A673 (cell line): ENCODE results near the gene CDK8. TPM values are rescaled to one million over a fixed set of nuclear protein-coding genes. Genes with fewer than 3 reads are reported as not detected.

Source experiments
- BruUV-seq: library from RNA; stranded (reverse); fragments of 400-500 nt; replicated peaks from 2 replicates; lab custom pipeline; 2021; lab: Mats Ljungman, UMichigan
- CTCF ChIA-PET: fragments of 300-600 bp; sonication (Branson Sonifier 250); formaldehyde crosslinking; loops from one replicate; lab custom pipeline; 2022; ENCODE audit warnings: antibody characterized with exemption; lab: Charles Lee
- POLR2A ChIA-PET: fragments of 300-600 bp; sonication (Branson Sonifier 250); formaldehyde crosslinking; loops from one replicate; lab custom pipeline; 2022; ENCODE audit warnings: antibody characterized with exemption; ENCODE audit not compliant: low non-redundant PET; lab: Charles Lee
- DNase-seq: peaks from one replicate; pipeline ENCODE4 v3.0.0-alpha.2; 2015; ENCODE audit warnings: low spot score
- H3K27ac ChIP-seq: fragments of 200-600 bp; sonication (generic); 2 replicates; pipeline ENCODE4 v1.5.1; 2016; ENCODE audit warnings: mixed run types, low read depth, mild to moderate bottlenecking, mixed read lengths, antibody characterized with exemption, low read length; ENCODE audit not compliant: poor library complexity, severe bottlenecking
- H3K27me3 ChIP-seq: fragments of 200-600 bp; sonication (generic); replicated peaks from 2 replicates; pipeline ENCODE4 v1.6.1; 2017; ENCODE audit warnings: mixed run types, low read depth, mild to moderate bottlenecking, mixed read lengths, antibody characterized with exemption, low read length; ENCODE audit not compliant: insufficient read depth, poor library complexity
- H3K36me3 ChIP-seq: fragments of 200-600 bp; sonication (generic); 2 replicates; pipeline ENCODE4 v1.6.1; 2016; ENCODE audit warnings: mixed run types, mild to moderate bottlenecking, mixed read lengths, antibody characterized with exemption, low read length; ENCODE audit not compliant: insufficient read depth, poor library complexity, severe bottlenecking
- H3K4me1 ChIP-seq: fragments of 200-600 bp; sonication (generic); 2 replicates; pipeline ENCODE4 v1.6.1; 2017; ENCODE audit warnings: mixed run types, mild to moderate bottlenecking, mixed read lengths, antibody characterized with exemption, low read length; ENCODE audit not compliant: insufficient read depth, poor library complexity, severe bottlenecking
- H3K4me3 ChIP-seq: fragments of 200-600 bp; sonication (generic); 2 replicates; pipeline ENCODE4 v1.5.1; 2016; ENCODE audit warnings: low read depth, mixed run types, mild to moderate bottlenecking, mixed read lengths, low read length; ENCODE audit not compliant: poor library complexity, severe bottlenecking
- H3K9me3 ChIP-seq: fragments of 200-600 bp; sonication (generic); 2 replicates; pipeline ENCODE4 v1.6.1; 2016; ENCODE audit warnings: mixed run types, low read depth, mild to moderate bottlenecking, mixed read lengths, antibody characterized with exemption, low read length; ENCODE audit not compliant: poor library complexity, severe bottlenecking
- CTCF ChIP-seq: fragments of 300-800, 200-600 bp; sonication (generic); conservative IDR thresholded peaks from 2 replicates; pipeline ENCODE4 v1.5.1; 2017; ENCODE audit warnings: low read depth, mild to moderate bottlenecking, antibody characterized with exemption, low read length, moderate library complexity, mixed read lengths
- EZH2 ChIP-seq: fragments of 200-600 bp; sonication (generic); IDR thresholded peaks from 2 replicates; pipeline ENCODE4 v1.6.1; 2017; ENCODE audit warnings: borderline replicate concordance, low read depth, mild to moderate bottlenecking, mixed read lengths, antibody characterized with exemption, low read length; ENCODE audit not compliant: poor library complexity, severe bottlenecking
- intact Hi-C: fragments of 100-400 bp; cut with micrococcal nuclease; formaldehyde crosslinking; loops from one replicate; pipeline ENCODE4 v1.10.0; 2022; ENCODE audit not compliant: unreplicated experiment
- total RNA-seq: library from RNA; stranded (reverse); gene quantifications from 2 replicates; pipeline ENCODE4 v1.2.3, GENCODE V29; 2021

Gene CDK8
- total RNA-seq, 1 experiment from 2014 or later = 23.1 TPM

- intact Hi-C loops = no loop called here
- Histone ChIP-seq H3K4me3 (no peak overlapping the region), H3K27me3 (no peaks in the 10 kb centered on the region), H3K27ac (no peak overlapping the region), H3K4me1 (no peaks in the 10 kb centered on the region), H3K9me3 (no peaks in the 10 kb centered on the region), H3K36me3 (no peaks in the 10 kb centered on the region)
- no TSS peak for BruUV-seq
- no peak for TF ChIP-seq CTCF
- no peak for TF ChIP-seq EZH2
- no peak for DNase-seq
- CTCF ChIA-PET = no interaction called here
- POLR2A ChIA-PET = no interaction called here
These were observed 86.9 kb downstream of the CDK8 start for GRCh38 chr13:26340807-26341206.

GRCh38 chr13:26342898-26343297, 89.0 kb downstream of the CDK8 start:
- Histone ChIP-seq H3K4me1 (no peaks in the 10 kb centered on the region), H3K4me3 (no peak overlapping the region), H3K27me3 (no peaks in the 10 kb centered on the region), H3K9me3 (no peaks in the 10 kb centered on the region), H3K27ac (no peak overlapping the region), H3K36me3 (no peaks in the 10 kb centered on the region)
- TF ChIP-seq CTCF = no peak
- no peak for TF ChIP-seq EZH2
- intact Hi-C loops = no loop called here
- ChIA-PET POLR2A (no interaction called here), CTCF (no interaction called here)
- peak; percentile 4 for DNase-seq
- BruUV-seq = no TSS peak

GRCh38 chr13:26343816-26344215, 89.9 kb downstream of the CDK8 start:
- BruUV-seq = no TSS peak
- Histone ChIP-seq H3K9me3 (no peaks in the 10 kb centered on the region), H3K27me3 (no peaks in the 10 kb centered on the region), H3K36me3 (no peaks in the 10 kb centered on the region), H3K4me1 (no peaks in the 10 kb centered on the region), H3K4me3 (no peak overlapping the region), H3K27ac (no peak overlapping the region)
- ChIA-PET POLR2A (no interaction called here), CTCF (no interaction called here)
- intact Hi-C loops = no loop called here
- DNase-seq = no peak
- TF ChIP-seq CTCF (no peak), EZH2 (no peak)
